GM18867 (cell line): ENCODE data around the gene TAF4B.
"Not testable (repeated sequence)": the region's sequence is repeated elsewhere in the genome, so short reads cannot be mapped to it uniquely, and the experiment has no call there.

Source experiments
- ATAC-seq: cut with Tn5 transposase; IDR thresholded peaks from one replicate; pipeline ENCODE4 v1.9.1; 2021; ENCODE audit warnings: mild to moderate bottlenecking, moderate library complexity; ENCODE audit not compliant: unreplicated experiment

TAF4B gene

GRCh38 chr18:26226229-26227050, at the start of gene TAF4B:
TSS of gene TAF4B (plus strand) at chr18:26226445. CDS start at chr18:26226934, 489 bp downstream.
- peak; percentile 86 for ATAC-seq

GRCh38 chr18:26181343-26181826, 44.9 kb upstream of the TAF4B start:
- ATAC-seq: peak; percentile 78

- no peak for ATAC-seq
Measured at GRCh38 chr18:26183395-26184112, 42.7 kb upstream of the TAF4B start.

GRCh38 chr18:26185267-26185666, 41.0 kb upstream of the TAF4B start:
- no peak for ATAC-seq

GRCh38 chr18:26190506-26190905, 35.7 kb upstream of the TAF4B start:
- ATAC-seq: peak; percentile 84

- ATAC-seq: no peak
Measured at GRCh38 chr18:26192233-26192632, 34.0 kb upstream of the TAF4B start.

GRCh38 chr18:26196605-26197004, 29.6 kb upstream of the TAF4B start:
- ATAC-seq: no peak

GRCh38 chr18:26202001-26202400, 24.2 kb upstream of the TAF4B start:
- not testable (repeated sequence) for ATAC-seq

- no peak for ATAC-seq
Measured at GRCh38 chr18:26205318-26205717, 20.9 kb upstream of the TAF4B start.

GRCh38 chr18:26206488-26206887, 19.8 kb upstream of the TAF4B start:
- ATAC-seq: no peak

- no peak for ATAC-seq
Measured at GRCh38 chr18:26207937-26208336, 18.3 kb upstream of the TAF4B start.

GRCh38 chr18:26208977-26209376, 17.3 kb upstream of the TAF4B start:
- ATAC-seq: no peak

GRCh38 chr18:26210147-26210546, 16.1 kb upstream of the TAF4B start:
- ATAC-seq: no peak

- ATAC-seq: peak; percentile 97
Measured at GRCh38 chr18:26215247-26215970, 10.8 kb upstream of the TAF4B start.

- ATAC-seq: no peak
Measured at GRCh38 chr18:26225022-26225693, 1.1 kb upstream of the TAF4B start.

- ATAC-seq: no peak
Measured at GRCh38 chr18:26225915-26226228, 373 bp upstream of the TAF4B start.

GRCh38 chr18:26227051-26227670, 916 bp downstream of the TAF4B start:
- peak; percentile 6 for ATAC-seq

GRCh38 chr18:26228562-26229260, 2.5 kb downstream of the TAF4B start:
- no peak for ATAC-seq

GRCh38 chr18:26230497-26230896, 4.3 kb downstream of the TAF4B start:
- no peak for ATAC-seq

GRCh38 chr18:26233208-26233607, 7.0 kb downstream of the TAF4B start:
- ATAC-seq: no peak
